GM18867 (cell line): Measurements from ENCODE around the gene RAB3D.

ENCODE experiments used
- ATAC-seq: cut with Tn5 transposase; IDR thresholded peaks from one replicate; pipeline ENCODE4 v1.9.1; 2021; ENCODE audit warnings: mild to moderate bottlenecking, moderate library complexity; ENCODE audit not compliant: unreplicated experiment

The RAB3D gene

GRCh38 chr19:11299946-11300810 lies 39.3 kb downstream of the RAB3D start:
- no peak for ATAC-seq

GRCh38 chr19:11296264-11296663 lies 43.2 kb downstream of the RAB3D start:
- no peak for ATAC-seq

DNA sequence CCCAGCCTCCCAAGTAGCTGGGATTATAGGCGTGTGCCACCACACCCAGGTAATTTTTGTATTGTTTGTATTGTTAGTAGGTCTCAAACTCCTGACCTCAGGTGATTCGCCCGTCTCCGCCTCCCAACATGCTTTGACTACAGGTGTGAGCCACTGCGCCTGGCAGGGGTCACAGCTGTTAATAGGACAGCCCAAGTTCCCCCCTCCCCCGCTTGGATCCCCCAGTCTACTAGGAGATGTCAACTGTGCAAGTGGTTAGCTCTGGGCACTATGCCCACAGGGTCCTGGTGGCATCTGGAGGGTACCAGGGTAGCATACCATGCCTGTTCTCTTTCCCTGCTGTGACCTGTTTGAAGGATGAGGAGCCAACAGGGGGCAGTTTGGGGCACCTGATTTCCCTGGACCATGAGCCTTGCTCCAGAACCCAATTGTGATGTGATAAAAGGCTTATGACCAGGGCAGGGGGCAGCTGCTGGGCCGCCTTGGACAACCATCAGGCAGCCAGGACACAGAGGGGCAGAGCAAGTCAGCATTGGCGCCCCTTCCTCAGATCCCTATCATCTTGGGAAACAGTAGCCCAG lies 43.7 kb downstream of the RAB3D start, which contains the start of gene TSPAN16:
TSPAN16 (plus strand) TSS at position 496 of the 581 bp plus-strand sequence. CDS start 138 bp downstream, outside the sequence.
- no peak for ATAC-seq

DNA sequence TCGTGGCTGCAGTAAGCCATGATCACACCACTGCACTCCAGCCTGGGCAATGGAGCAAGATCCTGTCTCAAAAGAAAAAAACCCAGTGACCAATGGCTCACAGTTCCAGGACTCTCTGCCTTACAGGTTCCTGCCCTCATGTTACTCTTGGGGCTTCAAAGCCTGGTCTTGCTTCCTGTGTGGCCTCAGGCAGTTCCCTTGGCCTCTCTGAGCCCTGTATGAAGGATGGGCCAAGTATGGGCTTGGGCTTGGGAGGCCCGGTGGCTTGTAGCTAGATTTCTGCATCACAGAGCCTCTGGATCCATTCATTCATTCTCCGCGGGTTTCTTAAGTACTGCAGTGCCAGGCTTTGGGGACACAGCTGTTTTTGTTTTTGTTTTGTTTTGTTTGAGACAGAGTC lies 44.3 kb downstream of the RAB3D start:
- no peak for ATAC-seq

- no peak for ATAC-seq
Observed at GRCh38 chr19:11293433-11294389, 45.7 kb downstream of the RAB3D start.

GRCh38 chr19:11291991-11292390 lies 47.5 kb downstream of the RAB3D start:
- no peak for ATAC-seq

DNA sequence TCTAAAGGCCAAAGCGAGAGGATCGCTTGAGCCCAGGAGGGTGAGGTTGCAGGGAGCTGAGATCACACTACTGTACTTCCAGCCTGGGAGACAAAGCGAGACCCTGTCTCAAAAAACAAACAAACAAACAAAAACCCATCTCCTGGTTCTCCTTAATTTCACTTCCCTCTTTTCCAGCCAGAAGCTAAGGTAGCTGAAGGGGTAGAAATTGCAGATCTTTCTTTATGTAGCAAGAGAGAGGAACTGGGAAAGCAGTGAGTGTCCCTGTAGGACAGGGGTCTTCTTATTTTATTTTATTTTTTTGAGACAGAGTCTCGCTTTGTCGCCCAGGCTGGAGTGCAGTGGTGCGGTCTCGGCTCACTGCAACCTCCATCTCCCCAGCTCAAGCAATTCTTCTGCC lies 48.0 kb downstream of the RAB3D start:
- no peak for ATAC-seq

- ATAC-seq: no peak
Observed at GRCh38 chr19:11290256-11290655, 49.2 kb downstream of the RAB3D start.

DNA sequence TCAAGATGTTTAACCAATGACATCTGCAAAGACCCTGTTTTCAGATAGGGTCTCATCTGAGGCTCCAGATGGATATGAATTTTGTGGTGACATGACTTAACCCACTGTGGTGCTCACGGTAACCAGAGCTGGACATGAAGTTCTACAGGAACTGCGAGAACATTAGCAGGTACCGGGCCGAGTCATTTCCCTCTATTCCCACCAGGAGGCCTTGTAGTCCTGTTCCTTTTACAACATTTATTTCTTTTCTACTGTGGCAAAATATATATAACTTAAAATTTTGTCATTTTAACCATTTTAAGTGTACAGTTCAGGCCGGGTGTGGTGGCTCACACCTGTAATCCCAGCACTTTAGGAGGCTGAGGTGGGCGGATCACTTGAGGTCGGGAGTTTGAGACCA lies 51.1 kb downstream of the RAB3D start:
- no peak for ATAC-seq

DNA sequence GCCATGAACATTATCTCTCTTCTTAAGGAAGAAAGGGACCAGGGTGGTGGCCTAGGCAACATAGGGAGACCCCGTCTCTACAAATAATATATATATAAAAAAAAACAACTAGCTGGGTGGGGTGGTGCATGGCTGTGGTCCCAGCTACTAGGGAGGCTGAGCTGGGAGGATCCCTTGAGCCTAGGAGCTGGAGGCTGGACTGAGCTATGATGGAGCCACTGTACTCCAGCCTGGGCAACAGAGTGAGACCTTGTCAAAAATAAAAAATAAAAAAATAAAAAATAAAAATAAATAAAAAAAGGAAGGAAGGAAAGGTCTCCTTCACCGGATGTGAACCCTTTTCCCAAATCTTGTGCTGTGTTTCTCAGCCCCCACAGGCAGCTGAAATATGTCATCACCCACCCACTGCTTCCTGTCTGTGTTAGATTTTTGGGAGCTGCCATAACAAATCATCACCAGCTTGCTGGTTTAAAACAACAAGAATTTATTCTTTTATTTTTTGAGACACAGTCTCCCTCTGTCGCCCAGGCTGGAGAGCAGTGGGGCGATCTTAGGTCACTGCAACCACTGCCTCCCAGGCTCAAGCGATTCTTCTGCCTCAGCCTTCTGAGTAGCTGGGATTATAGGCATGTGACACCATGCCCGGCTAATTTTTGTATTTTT lies 53.0 kb downstream of the RAB3D start:
- no peak for ATAC-seq

DNA sequence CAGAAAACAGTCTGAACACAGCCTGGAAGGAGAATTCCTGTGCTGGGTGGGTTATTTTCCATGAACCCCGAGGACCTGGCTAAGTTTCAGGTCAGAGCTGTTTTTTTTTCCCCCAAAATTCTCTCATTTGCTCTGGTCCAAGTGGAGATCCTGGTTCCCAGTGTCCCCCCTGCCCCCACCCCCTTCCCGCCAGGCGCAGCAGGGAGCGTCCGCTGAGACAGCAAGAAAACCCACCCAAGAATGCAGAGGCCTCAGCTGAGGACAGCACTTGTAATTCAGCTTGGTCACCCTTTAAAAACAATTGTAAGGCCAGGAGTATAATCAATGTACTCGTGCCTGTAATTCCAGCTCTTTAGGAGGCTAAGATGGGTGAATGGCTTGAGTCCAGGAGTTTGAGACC lies 54.9 kb downstream of the RAB3D start:
- no peak for ATAC-seq

- no peak for ATAC-seq
Observed at GRCh38 chr19:11281356-11282049, 58.0 kb downstream of the RAB3D start.

DNA sequence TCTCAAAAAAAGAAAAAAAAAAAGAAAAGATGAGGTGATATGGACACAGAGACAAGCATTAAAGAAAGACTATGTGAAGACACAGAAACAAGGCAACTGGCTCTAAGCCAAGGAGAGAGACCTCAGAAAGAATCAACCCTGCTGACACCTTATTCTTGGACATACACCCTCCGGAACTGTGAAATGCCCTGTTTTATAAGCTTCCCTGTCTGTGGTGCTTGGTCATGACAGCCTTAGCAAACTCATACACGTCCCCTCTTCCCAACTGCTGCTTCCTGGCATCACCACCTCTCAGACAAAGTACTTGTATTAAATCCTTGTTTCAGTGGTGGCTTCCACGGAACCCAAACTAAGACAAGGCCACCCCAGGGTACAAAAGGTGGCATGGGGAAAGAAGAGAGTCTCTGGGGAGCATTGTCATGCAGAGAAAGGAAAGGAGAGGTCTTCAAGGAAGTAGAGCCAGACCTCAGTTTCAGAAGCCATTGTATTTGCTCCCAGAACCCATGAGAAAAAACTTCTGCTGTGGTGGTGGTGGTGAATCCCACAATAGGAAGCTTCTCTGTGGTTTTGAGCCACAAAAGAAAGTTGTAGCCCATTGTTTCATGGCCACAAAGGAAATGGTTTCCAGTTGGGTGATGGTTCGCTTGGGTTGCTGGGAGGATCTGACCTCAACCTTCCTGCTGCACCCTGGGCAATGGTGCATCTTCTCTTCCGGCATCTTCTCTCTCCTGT lies 59.8 kb downstream of the RAB3D start:
- ATAC-seq: no peak

DNA sequence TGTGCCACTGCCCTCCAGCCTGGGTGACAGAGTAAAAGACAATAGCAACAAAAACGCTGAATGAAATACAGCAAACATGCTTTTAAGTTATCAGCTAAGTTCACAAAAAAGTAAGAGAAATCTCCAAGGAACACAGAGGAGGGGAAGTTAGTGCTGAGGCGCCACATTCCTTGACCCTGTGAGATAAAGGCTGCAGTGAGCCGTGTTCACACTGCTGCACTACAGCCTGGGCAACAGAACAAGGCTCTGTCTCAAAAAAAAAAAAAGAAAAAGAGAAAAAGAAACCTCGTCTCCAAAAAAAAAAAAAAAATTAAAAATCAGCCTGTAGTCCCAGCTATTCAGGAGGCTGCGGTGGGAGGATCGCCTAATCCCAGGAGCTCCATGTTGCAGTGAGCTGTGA lies 60.8 kb downstream of the RAB3D start:
- ATAC-seq: no peak

GRCh38 chr19:11274533-11275086 lies 64.8 kb downstream of the RAB3D start:
- ATAC-seq: no peak

- ATAC-seq: no peak
Observed at GRCh38 chr19:11273989-11274388, 65.5 kb downstream of the RAB3D start.

DNA sequence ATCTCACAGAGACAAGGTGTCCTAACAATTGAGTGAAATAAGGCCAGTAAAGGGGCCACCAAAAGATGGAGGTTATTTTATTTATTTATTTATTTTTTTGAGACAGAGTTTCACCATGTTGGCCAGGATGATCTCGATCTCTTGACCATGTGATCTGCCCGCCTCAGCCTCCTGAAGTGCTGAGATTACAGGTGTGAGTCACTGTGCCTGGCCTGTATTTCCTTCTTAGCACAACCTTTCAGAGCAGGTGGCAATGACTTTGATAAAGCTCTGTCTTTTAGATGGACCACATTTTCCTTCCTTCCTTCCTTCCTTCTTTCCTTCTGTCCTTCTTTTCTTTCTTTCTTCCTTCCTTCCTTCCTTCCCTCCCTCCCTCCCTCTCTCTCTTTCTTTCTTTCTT lies 66.2 kb downstream of the RAB3D start:
- ATAC-seq: no peak
